Left lobe of liver (tissue), 2 donors: ENCODE measurements around the gene SORCS2. TPM values are rescaled to one million over a fixed set of nuclear protein-coding genes. Genes with fewer than 3 reads are reported as not detected.

Experiments
- ATAC-seq: fragments of 200-7000 bp; cut with Tn5 transposase; one replicate; pipeline ENCODE4 v1.9.1; 2020; ENCODE audit warnings: mild to moderate bottlenecking, moderate library complexity
- DNase-seq: peaks from one replicate; pipeline ENCODE4 v3.0.0-alpha.2; 2020; ENCODE audit warnings: low spot score
- total RNA-seq: library from RNA; stranded (reverse); gene quantifications from one replicate; pipeline ENCODE4 v1.2.1, GENCODE V29; 2021
- donor health status: DM: no; HTN: no; CAD: no; lungs with moderate emphysema.
- donor health status: DM: no; HTN: yes; CAD: no.

SORCS2 gene
- total RNA-seq, 1 donor from 2014 or later, result 0.35 TPM

GRCh38 chr4:7362862-7363430 is 170.6 kb downstream of the SORCS2 start:
- DNase-seq (no peak), ATAC-seq (no peak)

DNA sequence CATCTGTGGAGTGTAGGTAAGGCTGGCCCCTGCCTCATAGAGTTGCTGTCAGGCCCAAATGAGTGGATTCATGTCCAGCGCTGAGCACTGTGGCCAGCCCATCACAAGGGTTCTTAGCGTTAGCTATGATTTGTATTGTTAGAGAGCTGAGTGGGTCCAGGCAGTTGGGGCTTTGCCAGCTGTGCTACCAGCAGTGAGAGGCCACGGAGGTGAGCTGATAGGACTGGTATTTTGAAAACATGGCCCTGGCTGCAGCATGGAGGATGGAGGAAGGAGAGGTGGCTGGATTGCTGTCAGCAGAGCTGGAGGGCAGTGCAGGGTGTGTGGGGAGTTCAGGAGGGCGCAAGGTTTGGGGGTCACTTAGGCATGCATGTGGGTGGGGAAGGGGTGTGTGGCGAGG is 172.6 kb downstream of the SORCS2 start:
- ATAC-seq, result no peak
- DNase-seq, result no peak

DNA sequence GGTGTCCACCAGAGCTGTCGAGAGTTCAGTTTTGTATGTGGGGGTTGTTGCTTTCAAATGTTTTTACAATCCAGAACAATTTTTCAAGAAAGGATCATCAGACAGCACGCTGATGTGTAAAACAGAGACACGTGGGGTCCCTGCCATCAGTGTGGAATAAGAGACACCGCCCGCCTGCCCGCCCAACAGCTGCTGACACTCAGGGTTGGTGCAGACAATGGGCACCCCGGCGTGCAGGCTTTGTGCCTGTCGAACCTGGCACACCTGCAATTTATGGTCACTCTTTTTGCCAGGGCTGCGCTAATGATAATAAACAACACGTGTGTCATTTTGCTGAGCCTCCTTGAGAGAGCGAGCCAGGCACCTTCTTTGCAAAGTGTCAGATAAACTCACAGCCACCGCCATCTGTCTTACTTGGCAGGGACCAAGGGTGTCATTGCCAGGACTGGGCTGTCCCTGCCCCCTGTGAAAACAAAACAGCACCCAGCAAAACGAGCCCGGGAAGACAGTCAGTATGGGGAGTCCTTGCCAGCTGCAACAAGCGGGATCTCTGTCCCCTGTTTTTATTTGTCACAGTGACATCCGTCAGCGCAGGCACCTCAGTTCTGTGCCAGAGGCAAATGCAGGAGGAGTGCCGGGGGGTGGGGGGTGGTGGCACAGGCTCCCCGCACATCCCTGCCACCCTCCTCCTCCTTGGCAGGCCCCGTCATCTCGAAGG is 173.3 kb downstream of the SORCS2 start:
- ATAC-seq (peak; percentile 76), DNase-seq (no peak)

DNA sequence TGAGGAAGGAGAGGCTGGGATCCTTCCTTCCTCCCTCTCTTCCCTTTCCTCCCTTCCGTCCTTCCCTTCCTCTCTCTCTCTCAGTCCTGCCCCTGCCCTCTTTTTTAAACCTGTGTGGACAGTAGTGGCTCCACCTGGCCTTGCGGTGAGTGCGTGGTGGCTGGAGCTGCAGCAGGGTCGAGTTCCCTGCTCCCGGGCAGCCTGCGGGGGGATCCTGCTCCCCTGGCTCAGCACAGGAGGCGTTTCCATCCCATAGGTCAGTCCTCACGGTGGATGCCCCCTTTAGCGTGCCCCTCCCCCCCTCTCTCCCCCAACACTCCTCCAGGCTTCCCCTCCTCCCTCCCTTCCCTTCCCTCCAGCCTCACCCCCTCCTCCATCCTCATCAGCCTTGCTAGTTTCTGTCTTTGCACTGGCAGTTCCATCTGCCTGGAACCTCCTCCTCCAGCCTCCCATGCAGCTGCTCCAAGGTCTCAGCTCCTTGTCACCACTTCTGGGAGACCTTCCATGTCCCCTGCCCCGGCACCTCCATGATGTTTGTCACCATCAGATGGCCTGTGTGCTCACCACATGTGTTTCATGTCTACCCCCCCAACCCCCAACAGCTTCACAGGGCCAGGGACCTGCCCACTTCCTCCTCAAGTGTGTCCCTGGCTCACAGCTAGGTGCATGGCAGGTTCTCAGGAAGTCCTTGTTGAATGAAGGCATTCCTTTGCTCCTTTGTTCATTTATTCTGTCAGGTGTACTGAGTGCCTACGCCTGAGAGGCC is 174.0 kb downstream of the SORCS2 start:
- DNase-seq, result no peak
- ATAC-seq, result no peak

GRCh38 chr4:7366954-7367353 is 174.6 kb downstream of the SORCS2 start:
- DNase-seq (no peak), ATAC-seq (no peak)

DNA sequence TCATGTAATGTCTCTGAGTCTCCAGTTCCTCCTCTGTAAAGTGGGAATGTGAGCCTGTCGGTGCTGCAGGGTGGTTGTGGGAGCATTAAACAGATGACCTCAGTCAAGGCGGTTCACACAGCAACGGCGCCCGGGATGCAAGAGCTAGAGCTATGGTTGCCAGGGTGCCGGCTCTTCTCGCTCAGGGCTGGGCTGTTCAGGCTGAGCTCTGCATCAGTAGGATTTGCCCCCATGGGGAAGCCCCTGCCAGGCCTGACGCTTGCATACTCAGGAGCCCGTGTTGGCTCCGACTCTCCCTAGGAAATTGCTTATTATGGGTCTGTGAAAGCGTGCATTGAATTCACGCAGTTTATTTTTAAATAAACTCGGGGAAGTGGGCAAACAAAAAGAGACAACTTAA is 175.1 kb downstream of the SORCS2 start:
- no peak for ATAC-seq
- DNase-seq, result no peak

- DNase-seq (no peak), ATAC-seq (no peak)
Observed at GRCh38 chr4:7367864-7368277, 175.5 kb downstream of the SORCS2 start.

GRCh38 chr4:7368296-7368695 is 176.0 kb downstream of the SORCS2 start:
- ATAC-seq (no peak), DNase-seq (no peak)

- DNase-seq, result no peak
Observed at GRCh38 chr4:7369511-7369910, 177.2 kb downstream of the SORCS2 start.

DNA sequence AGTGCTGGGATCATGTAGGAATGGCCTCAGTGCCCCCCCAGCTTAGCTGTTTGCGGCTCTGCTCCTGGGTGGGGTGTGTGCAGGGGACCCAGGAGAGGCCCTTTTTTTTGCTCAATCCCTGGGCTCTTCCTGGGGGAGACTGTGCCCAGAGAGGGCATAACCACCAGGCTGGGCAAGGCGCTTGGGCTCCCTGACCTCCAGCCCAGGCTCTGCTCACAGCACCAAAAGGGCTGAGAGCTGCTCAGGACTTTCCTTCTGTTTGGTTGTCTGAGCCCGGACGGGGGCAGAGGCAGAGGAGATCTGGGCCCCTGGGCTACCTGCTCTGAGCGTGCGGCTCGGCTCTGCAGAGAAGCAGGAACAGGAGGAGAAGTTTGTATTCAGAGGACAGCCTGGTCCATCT is 177.7 kb downstream of the SORCS2 start:
- ATAC-seq (no peak), DNase-seq (no peak)

More at GRCh38 chr4:7369511-7369910, 177.2 kb downstream of the SORCS2 start:
- no peak for ATAC-seq

- DNase-seq (no peak), ATAC-seq (no peak)
Observed at GRCh38 chr4:7371210-7371941, 179.0 kb downstream of the SORCS2 start.

DNA sequence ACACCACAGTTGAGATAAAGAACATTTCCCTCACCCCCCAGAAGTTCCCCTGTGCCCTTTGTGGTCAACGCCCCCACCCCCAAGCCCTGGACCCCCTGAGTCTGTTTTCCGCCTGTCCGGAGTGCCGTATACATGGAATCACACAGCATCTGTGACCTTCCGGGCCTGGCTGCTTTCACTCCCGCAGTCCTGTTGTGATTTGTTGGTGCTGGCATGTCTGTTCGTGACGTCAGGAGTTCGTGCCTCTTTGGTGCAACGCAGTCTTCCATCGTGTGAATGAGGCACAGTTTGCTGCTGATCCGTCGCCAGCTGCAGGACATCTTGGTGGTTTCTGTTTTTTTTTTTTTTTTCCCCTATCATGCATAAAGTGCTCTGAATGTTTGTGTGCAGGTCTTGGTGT is 180.3 kb downstream of the SORCS2 start:
- ATAC-seq, result no peak

DNA sequence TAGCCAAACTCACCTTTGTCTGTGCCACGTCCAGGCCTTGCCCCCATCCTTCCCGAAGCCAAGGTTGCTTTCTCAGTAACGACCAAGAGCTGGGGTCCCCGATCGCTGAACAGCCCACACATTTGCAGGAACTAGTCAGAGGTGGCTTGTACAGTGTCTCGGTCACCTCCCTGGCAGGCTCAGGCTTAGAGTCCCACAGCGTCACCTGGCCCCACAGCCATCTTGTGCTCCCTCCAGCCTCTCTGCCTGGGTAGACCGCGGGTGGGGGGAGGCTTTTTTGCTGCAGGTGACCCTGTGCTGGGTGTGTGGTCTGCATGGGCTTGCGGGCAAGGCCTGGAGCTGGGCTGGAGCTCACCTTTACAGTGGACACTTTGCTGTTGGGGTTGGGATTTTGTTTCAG is 182.2 kb downstream of the SORCS2 start:
- no peak for ATAC-seq
- DNase-seq, result no peak

More for the DNA sequence above, 180.3 kb downstream of the SORCS2 start:
- DNase-seq, result no peak

- DNase-seq (no peak), ATAC-seq (no peak)
Observed at GRCh38 chr4:7375427-7375826, 183.1 kb downstream of the SORCS2 start.

GRCh38 chr4:7377223-7377865 is 185.0 kb downstream of the SORCS2 start:
- ATAC-seq (no peak), DNase-seq (no peak)

GRCh38 chr4:7379186-7379585 is 186.8 kb downstream of the SORCS2 start:
- ATAC-seq (no peak), DNase-seq (no peak)

- no peak for ATAC-seq
- no peak for DNase-seq
Observed at GRCh38 chr4:7379719-7380118, 187.4 kb downstream of the SORCS2 start.

DNA sequence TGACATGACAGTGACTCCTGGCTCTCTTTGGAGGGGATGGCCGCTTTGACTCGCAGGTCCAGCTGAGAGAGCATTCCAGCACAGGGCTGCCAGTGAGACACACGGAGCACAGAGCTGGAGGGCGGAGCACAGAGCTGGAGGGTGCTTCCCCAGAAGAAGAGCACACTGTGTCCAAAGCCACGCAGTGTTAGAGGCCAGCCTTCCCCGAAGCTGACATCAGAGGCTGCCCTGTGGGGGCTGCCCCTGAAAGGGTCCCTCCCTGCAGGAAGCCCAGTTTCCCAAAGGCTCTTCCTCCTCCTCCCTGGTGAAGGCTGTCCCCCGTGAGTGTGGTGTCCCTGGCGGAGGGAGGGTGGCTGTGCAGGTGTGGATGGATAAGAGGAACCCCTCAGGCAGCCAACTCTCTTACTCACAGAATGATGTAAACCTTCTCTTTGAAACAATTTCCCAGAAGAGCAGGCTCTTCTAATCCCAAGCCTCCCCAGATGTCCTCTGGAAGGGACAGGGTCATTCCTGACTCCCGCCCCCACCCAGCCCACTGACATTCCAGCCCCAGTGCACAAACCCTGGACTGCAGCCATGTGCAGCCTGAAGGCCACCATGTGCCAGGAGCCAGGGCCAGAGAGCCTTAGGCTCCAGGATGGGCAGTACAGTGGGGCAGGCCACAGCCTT is 189.0 kb downstream of the SORCS2 start:
- DNase-seq, result no peak
- no peak for ATAC-seq

GRCh38 chr4:7381890-7382633 is 189.7 kb downstream of the SORCS2 start:
- ATAC-seq (no peak), DNase-seq (no peak)

DNA sequence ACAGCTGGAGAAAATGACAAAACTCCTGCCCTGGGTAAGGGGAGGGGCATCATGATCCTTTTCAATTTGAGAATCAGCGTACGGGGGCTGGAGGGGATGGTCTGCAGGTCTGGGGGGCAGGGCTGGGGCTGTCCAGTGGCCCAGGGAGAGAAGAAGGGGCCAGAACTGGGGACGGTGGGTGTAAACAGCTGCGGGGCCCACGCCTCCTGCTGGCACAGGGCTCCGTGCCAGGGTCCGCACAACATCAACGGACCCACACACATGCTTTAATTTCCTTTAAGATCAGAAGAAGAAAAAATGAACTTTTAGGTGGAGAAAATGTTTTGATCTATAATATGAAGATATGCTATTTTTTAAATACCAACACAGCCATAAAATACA is 190.3 kb downstream of the SORCS2 start:
- ATAC-seq (no peak), DNase-seq (no peak)
